Activated naive CD4-positive, alpha-beta T cell treated with anti-CD3 and anti-CD28 coated beads, Interleukin-2, amount 50 U/mL, for 16 hours (primary cell): Measurements from ENCODE around the gene TNFRSF25.

Experiments
- DNase-seq: peaks from one replicate; pipeline ENCODE4 v3.0.0-alpha.2; 2020

The TNFRSF25 gene, protein sequence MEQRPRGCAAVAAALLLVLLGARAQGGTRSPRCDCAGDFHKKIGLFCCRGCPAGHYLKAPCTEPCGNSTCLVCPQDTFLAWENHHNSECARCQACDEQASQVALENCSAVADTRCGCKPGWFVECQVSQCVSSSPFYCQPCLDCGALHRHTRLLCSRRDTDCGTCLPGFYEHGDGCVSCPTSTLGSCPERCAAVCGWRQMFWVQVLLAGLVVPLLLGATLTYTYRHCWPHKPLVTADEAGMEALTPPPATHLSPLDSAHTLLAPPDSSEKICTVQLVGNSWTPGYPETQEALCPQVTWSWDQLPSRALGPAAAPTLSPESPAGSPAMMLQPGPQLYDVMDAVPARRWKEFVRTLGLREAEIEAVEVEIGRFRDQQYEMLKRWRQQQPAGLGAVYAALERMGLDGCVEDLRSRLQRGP

DNA sequence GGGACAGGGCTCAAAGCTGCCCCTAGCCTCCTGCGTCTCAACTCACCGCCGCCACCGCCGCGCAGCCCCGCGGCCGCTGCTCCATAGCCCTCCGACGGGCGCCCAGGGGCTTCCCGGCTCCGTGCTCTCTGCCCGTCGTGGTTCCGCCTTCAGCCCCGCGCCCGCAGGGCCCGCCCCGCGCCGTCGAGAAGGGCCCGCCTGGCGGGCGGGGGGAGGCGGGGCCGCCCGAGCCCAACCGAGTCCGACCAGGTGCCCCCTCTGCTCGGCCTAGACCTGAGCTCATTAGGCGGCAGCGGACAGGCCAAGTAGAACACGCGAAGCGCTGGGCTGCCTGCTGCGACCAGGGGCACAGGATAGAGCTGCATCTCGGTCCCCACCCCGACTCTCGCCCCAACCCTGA lies at the start of gene TNFRSF25:
Gene TNFRSF25, minus strand, starts transcription at position 151 of the 400 bp plus-strand sequence. Its CDS starts 66 bp downstream, at position 85.
- peak; percentile 73 for DNase-seq

DNA sequence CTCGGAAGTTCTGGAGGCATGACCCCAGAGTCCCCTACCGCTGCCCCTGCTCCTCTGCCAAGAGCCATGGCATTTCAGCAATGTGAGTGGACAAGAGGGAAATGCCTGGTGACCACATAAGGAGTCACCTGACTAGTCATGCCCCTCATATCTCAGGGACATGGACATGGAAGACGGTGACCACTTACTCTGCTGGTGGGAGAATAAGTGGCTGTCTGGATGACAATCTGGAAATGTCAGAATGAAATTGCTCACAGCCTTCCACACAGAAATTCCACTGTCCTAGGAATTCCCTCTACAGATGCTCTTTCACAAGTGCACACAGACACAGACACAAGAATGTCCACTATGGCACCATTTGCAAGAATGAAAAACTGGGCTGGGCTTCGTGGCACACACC lies 49.8 kb upstream of the TNFRSF25 start:
- DNase-seq = no peak

DNA sequence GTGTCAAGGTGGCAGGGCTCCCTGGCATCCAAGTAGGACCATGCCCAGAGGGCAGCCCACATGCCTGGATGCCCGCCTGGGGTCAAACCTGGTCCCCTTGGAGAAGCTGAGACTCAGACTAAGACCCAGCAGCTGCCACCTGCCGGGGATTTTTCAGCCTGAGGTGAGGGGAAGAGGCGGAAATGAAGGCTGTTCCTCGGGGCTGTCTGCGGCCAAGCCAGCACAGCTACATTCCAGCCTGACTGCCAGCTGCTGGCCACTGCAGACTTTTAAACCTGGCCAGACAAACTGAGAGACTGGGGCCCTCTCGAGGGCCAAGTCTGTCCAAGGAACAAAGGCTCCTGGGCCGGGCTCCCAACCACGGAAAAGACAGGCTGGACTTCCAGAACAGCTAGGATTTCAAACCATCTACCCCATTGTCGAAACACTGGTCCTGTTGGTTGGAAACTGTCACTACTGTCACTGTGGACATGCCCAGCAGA lies 47.4 kb upstream of the TNFRSF25 start:
- peak; percentile 4 for DNase-seq

DNA sequence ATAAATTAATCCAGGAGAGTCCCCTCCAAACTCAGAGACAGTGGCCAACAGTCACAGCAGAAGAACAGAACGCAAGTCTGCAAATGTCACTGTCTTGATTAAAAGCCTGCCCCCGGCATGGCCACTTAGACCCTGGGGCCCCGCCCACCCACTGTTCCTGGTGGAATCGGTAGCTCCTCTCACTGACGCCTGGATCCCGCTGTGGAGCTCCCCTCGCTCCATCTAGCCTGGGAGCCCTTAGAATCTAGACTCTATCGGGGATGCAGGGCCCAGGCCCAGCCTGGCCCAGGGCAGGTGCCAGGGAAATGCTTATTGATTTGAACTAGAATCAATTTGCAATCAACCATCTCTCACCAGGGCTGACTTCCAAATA lies 46.9 kb upstream of the TNFRSF25 start:
- DNase-seq = peak; percentile 2

- DNase-seq = peak; percentile 4
Measured at GRCh38 chr1:6512245-6512907, 46.4 kb upstream of the TNFRSF25 start.

DNA sequence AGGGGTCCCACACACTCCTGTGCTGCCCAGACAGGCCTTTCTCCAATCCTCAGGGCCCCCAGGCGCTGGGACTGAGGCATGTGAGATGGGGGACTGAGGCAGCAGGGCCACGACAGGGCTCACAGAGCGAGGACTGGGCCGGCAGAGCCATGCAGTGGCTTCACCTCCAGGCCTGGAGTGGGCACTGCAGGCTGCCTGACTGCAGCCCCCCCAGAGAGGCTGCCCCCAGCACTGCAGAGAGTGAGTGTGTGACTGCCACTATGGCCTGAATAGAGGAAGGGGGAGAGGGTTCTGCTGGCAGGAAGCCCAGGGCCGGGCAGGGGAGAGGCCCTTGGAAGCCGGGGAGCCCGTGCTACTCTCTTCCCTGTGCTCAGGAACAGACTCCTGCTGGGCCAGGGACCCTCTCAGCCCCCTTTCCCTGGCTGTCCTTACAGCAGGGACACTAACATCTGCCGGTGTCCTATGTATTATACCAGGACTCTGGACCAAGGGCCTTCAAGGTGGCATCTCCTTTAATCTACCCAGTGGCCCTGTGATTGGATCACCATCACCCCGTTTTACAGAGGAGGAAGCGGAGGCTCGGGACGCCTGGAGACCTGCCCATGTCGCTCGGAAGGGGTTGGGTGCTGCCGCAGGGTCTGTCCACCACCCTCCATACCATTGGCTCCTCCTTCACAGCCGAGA lies 45.7 kb upstream of the TNFRSF25 start:
- DNase-seq = no peak

GRCh38 chr1:6511056-6511455 lies 45.1 kb upstream of the TNFRSF25 start:
- no peak for DNase-seq

- no peak for DNase-seq
Measured at GRCh38 chr1:6510493-6510892, 44.5 kb upstream of the TNFRSF25 start.

GRCh38 chr1:6509919-6510291 lies 43.9 kb upstream of the TNFRSF25 start:
- no peak for DNase-seq

DNA sequence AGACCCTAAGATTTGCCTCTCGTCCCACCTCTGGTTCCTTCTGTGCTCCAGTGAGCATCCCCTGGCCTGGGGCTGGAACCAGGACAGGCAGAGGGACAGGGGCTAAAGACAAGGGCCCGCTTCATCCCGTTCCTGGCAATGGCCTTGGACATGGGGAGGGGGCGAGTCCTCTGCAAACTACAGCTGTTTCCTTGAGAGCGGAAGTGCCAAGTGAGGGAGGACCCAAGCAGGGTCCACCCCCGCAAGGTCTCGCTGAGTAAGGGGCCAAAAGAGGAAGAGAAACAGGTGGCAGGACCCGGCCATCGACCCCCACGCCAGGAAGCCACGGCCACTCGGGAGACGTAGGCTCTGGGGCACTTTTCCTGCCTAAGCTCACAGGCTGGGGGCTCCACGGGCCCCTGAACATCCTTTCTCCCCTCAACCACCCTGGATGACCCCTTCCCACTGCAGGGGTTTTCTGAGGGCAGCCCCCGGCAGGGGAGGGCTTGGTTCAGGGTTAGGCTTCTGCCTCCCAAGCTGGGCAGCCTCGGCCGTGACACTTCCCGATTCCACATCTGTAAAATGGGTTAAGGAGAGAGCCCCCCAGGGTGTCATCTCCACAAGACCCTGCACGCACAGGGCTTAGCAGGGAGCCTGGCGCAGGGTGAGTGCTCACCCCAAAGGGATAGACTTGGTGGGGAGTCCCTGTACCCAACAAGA lies 43.4 kb upstream of the TNFRSF25 start:
- DNase-seq = no peak

DNA sequence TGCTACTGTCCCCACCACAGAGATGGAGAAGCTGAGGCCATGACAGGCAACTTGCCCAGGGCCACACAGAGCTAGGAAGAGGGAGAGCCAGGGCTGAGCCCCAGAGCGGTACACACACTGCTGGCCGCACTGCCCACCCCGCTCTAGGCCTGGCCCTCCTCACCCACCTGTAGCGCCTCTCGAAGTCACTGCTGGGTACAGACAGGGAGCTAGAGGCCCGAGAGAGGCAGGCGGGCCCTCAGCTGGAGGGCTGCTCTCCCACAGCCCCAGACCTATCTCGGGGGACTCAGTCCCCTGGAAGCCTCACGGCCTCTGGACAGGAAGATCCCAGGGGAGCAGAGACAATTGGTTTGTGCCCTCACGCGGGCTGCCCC lies 42.8 kb upstream of the TNFRSF25 start:
- no peak for DNase-seq

DNA sequence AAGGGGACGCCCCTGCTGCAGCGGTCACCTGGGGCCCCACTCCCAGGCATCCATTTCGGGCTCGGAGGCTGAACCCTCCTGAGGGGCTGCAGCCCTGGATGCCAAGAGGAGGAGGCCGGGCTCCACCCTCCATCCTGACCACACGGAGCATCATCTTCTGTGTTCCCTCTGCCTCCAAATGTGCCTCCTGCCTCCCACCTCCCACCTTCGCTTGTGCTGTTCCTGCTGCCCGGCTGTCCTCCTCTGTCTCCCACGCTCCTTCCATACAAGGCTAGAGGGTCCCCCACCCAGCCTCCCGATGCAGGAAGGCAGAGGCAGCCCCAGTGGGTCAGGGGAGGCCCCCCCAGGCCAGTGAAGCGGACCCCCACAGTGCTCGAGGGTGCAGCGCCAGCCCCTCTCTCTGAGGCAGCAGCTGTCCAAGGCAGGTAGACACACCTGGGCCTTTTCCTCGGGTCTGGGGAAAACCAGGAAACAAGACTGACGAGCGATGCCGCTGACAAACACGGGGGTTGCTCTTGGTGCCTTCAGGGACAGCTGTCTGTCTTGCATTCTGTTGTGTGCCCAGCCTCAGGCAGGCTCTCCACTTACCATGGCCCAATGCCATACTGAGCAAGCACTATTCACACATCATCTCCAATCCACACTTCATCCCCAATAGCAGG lies 42.3 kb upstream of the TNFRSF25 start:
- DNase-seq = no peak

GRCh38 chr1:6507461-6507911 lies 41.5 kb upstream of the TNFRSF25 start:
- no peak for DNase-seq

GRCh38 chr1:6507037-6507428 lies 41.1 kb upstream of the TNFRSF25 start:
- DNase-seq = no peak

- no peak for DNase-seq
Measured at GRCh38 chr1:6506210-6507036, 40.5 kb upstream of the TNFRSF25 start.

DNA sequence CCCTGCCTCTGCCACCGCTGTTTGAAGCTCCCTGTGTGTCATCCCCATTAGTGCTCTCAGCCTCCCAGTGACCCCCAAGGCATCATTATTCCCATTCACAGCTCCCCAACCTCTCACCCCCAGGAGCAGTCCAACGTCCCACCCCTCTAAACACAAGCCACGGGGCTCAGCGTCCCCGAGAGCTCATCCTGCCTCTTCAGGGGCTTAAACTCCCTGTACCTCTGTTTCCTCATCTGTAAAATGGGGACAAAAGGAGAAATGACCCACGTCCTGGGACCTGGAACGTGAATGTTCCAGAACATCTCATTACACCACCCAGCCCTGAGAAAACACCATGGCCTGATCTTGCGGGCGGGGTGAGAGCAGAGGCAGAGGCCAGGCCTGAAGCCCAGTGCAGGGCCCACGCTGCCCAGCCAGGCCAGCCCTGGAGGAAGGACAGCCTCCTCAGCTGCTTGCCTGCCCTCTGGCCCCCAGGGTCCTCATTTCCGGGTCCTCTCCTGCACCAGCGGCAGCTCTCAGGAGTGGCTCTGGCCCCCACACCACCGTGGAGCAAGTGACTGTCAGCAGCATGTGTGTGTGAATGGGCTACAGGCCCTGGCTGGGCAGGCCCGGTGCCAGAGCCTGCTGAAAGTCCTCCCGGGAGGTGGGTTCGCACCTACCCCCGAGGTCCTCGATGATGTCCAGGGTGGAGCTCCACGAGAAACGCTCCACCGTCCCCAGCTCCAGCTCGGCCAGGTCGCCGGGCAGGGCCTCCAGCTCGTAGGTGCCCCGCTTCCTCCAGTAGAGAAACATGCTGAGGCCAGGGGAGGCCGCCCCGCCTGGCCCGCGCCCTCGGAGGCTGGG lies 39.6 kb upstream of the TNFRSF25 start:
- DNase-seq = no peak

GRCh38 chr1:6504887-6505286 lies 38.9 kb upstream of the TNFRSF25 start:
- no peak for DNase-seq

DNA sequence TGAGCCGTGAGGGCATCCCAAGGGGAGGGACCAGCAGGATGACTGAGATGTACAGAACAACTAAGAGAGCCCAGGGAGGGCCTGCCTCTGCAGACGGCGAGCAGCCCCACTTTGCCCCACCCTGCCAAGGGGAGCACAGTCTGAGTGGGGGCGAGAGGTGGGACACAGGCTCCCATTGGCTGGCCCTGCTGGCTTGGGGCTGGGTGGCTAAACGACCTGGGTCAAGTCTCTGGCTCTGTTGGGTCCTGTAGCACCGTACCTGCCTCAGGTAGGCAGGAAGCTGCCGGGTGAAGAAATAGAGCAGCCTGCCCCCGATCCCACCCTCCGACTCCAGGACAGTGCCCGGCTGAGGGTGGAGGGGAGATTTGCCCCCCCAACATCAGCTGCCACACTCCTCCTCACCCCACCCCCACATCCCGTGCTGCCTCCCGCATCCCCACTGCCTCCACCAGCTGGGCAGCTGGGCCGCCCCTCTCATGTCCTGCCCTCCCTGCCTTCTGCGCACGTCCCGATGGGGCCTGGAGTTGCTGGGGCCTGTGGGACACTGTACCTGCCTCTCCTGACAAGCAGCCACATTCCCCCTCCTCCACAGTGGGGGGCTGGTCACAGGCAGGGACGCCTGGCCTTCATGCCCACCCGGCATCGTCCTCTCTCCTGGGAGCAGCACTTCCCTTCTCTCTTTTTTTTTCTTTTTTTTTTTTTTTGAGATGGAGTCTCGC lies 38.1 kb upstream of the TNFRSF25 start:
- DNase-seq = no peak

- no peak for DNase-seq
Measured at GRCh38 chr1:6502000-6502891, 36.3 kb upstream of the TNFRSF25 start.
